ENCODE results near the gene TCP10L. TPM values are rescaled to one million over a fixed set of nuclear protein-coding genes. Genes with fewer than 3 reads are reported as not detected.
"Not testable (repeated sequence)": the region's sequence is repeated elsewhere in the genome, so short reads cannot be mapped to it uniquely, and the experiment has no call there.

The TCP10L gene
- total RNA-seq, 1 experiment from 2014 or later = not detected

DNA sequence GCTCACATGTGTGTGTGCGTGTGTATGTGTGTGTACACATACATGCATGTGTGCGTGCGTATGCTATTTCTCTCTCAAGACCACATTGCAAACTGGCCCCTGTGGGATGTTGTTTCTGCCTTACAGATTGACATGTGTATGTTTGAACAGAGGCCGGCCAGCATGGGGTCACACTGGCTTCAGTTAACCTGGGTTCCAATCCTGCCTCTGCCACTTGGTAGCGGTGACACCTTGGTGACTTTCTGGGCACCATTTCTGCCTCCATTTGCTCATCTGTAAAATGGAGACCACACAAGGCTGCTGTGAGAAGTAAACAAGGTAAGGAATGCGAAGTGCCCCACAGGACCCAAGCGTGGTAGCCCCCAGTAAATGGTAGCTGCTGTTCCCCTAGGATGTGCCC is 51.7 kb downstream of the TCP10L start:
- Histone ChIP-seq H3K27me3 (replicated peaks; ENCODE audit: control insufficient read depth, insufficient read depth, low read length) (no peaks in the 10 kb centered on the region), H3K36me3 (ENCODE audit: control insufficient read depth, insufficient read depth, low read length) (no peaks in the 10 kb centered on the region), H3K9me3 (no peaks in the 10 kb centered on the region), H3K4me1 (no peaks in the 10 kb centered on the region), H3K4me3 (ENCODE audit: low read depth, low read length) (no peak overlapping the region)
- Mint-ChIP-seq H3K4me3 (ENCODE audit: unreplicated experiment) (no peak overlapping the region), H3K27me3 (ENCODE audit: insufficient read depth, unreplicated experiment) (peaks cover 13% of the 10 kb centered on the region), H3K27ac (ENCODE audit: unreplicated experiment) (no peak overlapping the region), H3K36me3 (ENCODE audit: insufficient read depth, unreplicated experiment) (no peaks in the 10 kb centered on the region), H3K9me3 (ENCODE audit: unreplicated experiment) (no peaks in the 10 kb centered on the region), H3K4me1 (ENCODE audit: low read depth, unreplicated experiment) (no peaks in the 10 kb centered on the region)
- ChIA-PET CTCF (no interaction called here), POLR2A (no interaction called here)
- BruUV-seq (replicated peaks) = no TSS peak
- TF ChIP-seq, protein P1, sequence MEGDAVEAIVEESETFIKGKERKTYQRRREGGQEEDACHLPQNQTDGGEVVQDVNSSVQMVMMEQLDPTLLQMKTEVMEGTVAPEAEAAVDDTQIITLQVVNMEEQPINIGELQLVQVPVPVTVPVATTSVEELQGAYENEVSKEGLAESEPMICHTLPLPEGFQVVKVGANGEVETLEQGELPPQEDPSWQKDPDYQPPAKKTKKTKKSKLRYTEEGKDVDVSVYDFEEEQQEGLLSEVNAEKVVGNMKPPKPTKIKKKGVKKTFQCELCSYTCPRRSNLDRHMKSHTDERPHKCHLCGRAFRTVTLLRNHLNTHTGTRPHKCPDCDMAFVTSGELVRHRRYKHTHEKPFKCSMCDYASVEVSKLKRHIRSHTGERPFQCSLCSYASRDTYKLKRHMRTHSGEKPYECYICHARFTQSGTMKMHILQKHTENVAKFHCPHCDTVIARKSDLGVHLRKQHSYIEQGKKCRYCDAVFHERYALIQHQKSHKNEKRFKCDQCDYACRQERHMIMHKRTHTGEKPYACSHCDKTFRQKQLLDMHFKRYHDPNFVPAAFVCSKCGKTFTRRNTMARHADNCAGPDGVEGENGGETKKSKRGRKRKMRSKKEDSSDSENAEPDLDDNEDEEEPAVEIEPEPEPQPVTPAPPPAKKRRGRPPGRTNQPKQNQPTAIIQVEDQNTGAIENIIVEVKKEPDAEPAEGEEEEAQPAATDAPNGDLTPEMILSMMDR (IDR thresholded peaks at IDR 0.05; ENCODE audit: insufficient read depth in 1 of 2, low read depth in 1 of 2, low read length in 1 of 2, severe bottlenecking in 1 of 2, unreplicated experiment in 1 of 2) = no peak
- intact Hi-C loops (cut with micrococcal nuclease; ENCODE audit: unreplicated experiment) = no loop called here
- no peak for DNase-seq

DNA sequence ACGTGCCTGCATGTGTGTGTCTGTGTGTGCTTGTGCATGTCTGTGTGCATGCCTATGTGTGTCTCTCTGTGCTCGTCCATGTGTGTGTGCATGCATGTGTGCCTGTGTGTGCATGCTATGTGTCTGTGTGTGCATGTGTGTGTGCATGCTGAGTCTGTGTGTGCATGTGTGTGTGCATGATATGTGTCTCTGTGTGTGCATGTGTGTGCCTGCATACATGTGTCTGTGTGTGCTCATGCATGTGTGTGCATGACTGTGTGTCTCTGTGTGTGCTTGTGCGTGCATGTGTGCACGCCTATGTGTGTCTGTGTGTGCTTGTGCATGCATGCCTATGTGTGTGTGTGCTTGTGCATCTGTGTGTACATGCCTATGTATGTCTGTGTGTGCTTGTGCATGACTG is 52.3 kb downstream of the TCP10L start:
- no TSS peak for BruUV-seq (replicated peaks)
- Mint-ChIP-seq H3K4me3 (ENCODE audit: unreplicated experiment) (no peak overlapping the region), H3K9me3 (ENCODE audit: unreplicated experiment) (no peaks in the 10 kb centered on the region), H3K36me3 (ENCODE audit: insufficient read depth, unreplicated experiment) (no peaks in the 10 kb centered on the region), H3K4me1 (ENCODE audit: low read depth, unreplicated experiment) (no peaks in the 10 kb centered on the region), H3K27ac (ENCODE audit: unreplicated experiment) (no peak overlapping the region), H3K27me3 (ENCODE audit: insufficient read depth, unreplicated experiment) (peaks cover 9% of the 10 kb centered on the region)
- intact Hi-C loops (cut with micrococcal nuclease; ENCODE audit: unreplicated experiment) = no loop called here
- Histone ChIP-seq H3K9me3 (no peaks in the 10 kb centered on the region), H3K4me1 (no peaks in the 10 kb centered on the region), H3K36me3 (ENCODE audit: control insufficient read depth, insufficient read depth, low read length) (no peaks in the 10 kb centered on the region), H3K4me3 (ENCODE audit: low read depth, low read length) (no peak overlapping the region), H3K27me3 (replicated peaks; ENCODE audit: control insufficient read depth, insufficient read depth, low read length) (no peaks in the 10 kb centered on the region)
- no peak for DNase-seq
- CTCF ChIA-PET = no interaction called here
- POLR2A ChIA-PET = no interaction called here
- TF ChIP-seq, protein P1 (IDR thresholded peaks at IDR 0.05; ENCODE audit: insufficient read depth in 1 of 2, low read depth in 1 of 2, low read length in 1 of 2, severe bottlenecking in 1 of 2, unreplicated experiment in 1 of 2) = no peak

DNA sequence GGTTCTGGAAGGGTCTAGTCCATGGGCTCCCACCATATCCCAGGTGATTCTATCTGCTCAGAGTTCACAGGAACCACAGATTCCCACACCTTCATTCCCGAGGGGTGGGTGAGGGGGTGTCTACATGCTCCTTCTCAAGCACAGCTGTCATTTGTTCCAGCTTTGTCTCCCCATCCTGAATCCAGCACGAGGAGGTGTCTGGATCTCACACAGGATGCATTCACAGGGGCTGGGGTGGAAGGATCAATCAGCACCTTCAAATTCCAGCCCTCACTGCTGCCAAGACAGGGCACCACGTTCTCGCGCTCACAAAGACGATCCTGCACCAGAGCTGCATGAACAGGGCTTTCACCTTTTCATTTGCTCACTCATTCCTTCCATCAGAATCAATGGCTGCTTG is 52.7 kb downstream of the TCP10L start:
- intact Hi-C loops (cut with micrococcal nuclease; ENCODE audit: unreplicated experiment) = no loop called here
- no peak for DNase-seq
- no TSS peak for BruUV-seq (replicated peaks)
- TF ChIP-seq, protein P1 (IDR thresholded peaks at IDR 0.05; ENCODE audit: insufficient read depth in 1 of 2, low read depth in 1 of 2, low read length in 1 of 2, severe bottlenecking in 1 of 2, unreplicated experiment in 1 of 2) = no peak
- Mint-ChIP-seq H3K27ac (ENCODE audit: unreplicated experiment) (no peak overlapping the region), H3K9me3 (ENCODE audit: unreplicated experiment) (no peaks in the 10 kb centered on the region), H3K4me1 (ENCODE audit: low read depth, unreplicated experiment) (no peaks in the 10 kb centered on the region), H3K4me3 (ENCODE audit: unreplicated experiment) (no peak overlapping the region), H3K27me3 (ENCODE audit: insufficient read depth, unreplicated experiment) (peaks cover 9% of the 10 kb centered on the region), H3K36me3 (ENCODE audit: insufficient read depth, unreplicated experiment) (no peaks in the 10 kb centered on the region)
- H3K27me3 ChIP-seq (replicated peaks; ENCODE audit: control insufficient read depth, insufficient read depth, low read length) = no peaks in the 10 kb centered on the region
- CTCF ChIA-PET = no interaction called here
- H3K4me1 ChIP-seq = no peaks in the 10 kb centered on the region
- no peaks in the 10 kb centered on the region for H3K36me3 ChIP-seq (ENCODE audit: control insufficient read depth, insufficient read depth, low read length)
- no peak overlapping the region for H3K4me3 ChIP-seq (ENCODE audit: low read depth, low read length)
- POLR2A ChIA-PET = no interaction called here
- no peaks in the 10 kb centered on the region for H3K9me3 ChIP-seq

DNA sequence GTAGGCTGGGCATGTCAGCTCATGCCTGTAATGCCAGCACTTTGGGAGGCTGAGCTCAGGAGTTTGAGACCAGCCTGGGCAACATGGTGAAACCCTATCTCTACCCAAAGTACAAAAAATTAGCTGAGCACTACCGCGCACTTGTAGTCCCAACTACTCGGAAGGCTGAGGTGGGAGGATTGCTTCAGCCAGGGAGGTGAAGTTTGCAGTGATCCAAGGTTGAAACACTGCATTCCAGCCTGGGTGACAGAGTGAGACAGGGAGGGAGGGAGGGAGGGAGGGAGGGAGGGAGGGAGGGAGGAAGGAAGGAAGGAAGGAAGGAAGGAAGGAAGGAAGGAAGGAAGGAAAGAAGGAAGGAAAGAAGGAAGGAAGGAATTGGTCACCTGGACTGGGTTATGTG is 53.8 kb downstream of the TCP10L start:
- H3K4me3 ChIP-seq (ENCODE audit: low read depth, low read length); H3K27me3 ChIP-seq (replicated peaks; ENCODE audit: control insufficient read depth, insufficient read depth, low read length); H3K27ac Mint-ChIP-seq (ENCODE audit: unreplicated experiment); POLR2A ChIA-PET; H3K9me3 Mint-ChIP-seq (ENCODE audit: unreplicated experiment); H3K36me3 ChIP-seq (ENCODE audit: control insufficient read depth, insufficient read depth, low read length); H3K36me3 Mint-ChIP-seq (ENCODE audit: insufficient read depth, unreplicated experiment); H3K4me3 Mint-ChIP-seq (ENCODE audit: unreplicated experiment); H3K9me3 ChIP-seq; DNase-seq; intact Hi-C loops (cut with micrococcal nuclease; ENCODE audit: unreplicated experiment); CTCF ChIA-PET; H3K4me1 Mint-ChIP-seq (ENCODE audit: low read depth, unreplicated experiment); H3K27me3 Mint-ChIP-seq (ENCODE audit: insufficient read depth, unreplicated experiment); H3K4me1 ChIP-seq; BruUV-seq (replicated peaks): not testable (repeated sequence)

DNA sequence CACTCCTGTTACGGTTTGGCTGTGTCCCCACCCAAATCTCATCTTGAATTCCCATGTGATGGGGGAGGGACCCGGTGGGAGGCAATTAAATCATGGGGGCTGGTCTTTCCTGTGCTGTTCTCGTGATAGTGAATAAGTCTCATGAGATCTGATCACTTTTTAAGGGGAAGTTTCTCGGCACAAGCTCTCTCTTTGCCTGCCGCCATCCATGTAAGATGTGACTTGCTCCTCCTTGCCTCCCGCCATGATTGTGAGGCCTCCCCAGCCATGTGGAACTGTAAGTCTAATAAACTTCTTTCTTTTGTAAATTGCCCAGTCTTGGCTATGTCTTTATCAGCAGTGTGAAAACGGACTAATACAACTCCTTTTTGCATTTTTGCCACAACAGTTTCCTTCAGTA is 54.5 kb downstream of the TCP10L start:
- DNase-seq; CTCF ChIA-PET; H3K27me3 ChIP-seq (replicated peaks; ENCODE audit: control insufficient read depth, insufficient read depth, low read length); H3K36me3 Mint-ChIP-seq (ENCODE audit: insufficient read depth, unreplicated experiment); POLR2A ChIA-PET; BruUV-seq (replicated peaks); H3K4me1 Mint-ChIP-seq (ENCODE audit: low read depth, unreplicated experiment); H3K4me3 Mint-ChIP-seq (ENCODE audit: unreplicated experiment); H3K4me3 ChIP-seq (ENCODE audit: low read depth, low read length); H3K4me1 ChIP-seq; H3K9me3 ChIP-seq; intact Hi-C loops (cut with micrococcal nuclease; ENCODE audit: unreplicated experiment); H3K27ac Mint-ChIP-seq (ENCODE audit: unreplicated experiment); H3K9me3 Mint-ChIP-seq (ENCODE audit: unreplicated experiment); H3K36me3 ChIP-seq (ENCODE audit: control insufficient read depth, insufficient read depth, low read length); H3K27me3 Mint-ChIP-seq (ENCODE audit: insufficient read depth, unreplicated experiment): not testable (repeated sequence)

Data from Caco-2 (cell line).